Measurements from ENCODE around the gene COX8A. TPM values are rescaled to one million over a fixed set of nuclear protein-coding genes. Genes with fewer than 3 reads are reported as not detected.

The COX8A gene
- total and polyA plus RNA-seq, 2 of the 8 experiments (the other 6 are each of a cell fraction or from before 2014, with no cell fraction given) = 365 to 1,720 TPM

GRCh38 chr11:64011371-64011770 is 37.0 kb downstream of the COX8A start (continued):
- TF ChIP-seq ATF2 (IDR thresholded peaks at IDR 0.05; ENCODE audit: low read length) (no peak), SAP30 (IDR thresholded peaks at IDR 0.05; ENCODE audit: insufficient read depth, insufficient replicate concordance, low read length) (no peak), SP1 (IDR thresholded peaks at IDR 0.05; ENCODE audit: low read depth, low read length) (no peak)
